Gastrocnemius medialis (tissue), 4 donors: ENCODE data around the gene UBE2V1. TPM values are rescaled to one million over a fixed set of nuclear protein-coding genes. Genes with fewer than 3 reads are reported as not detected.
A peak's percentile ranks its signal among the peaks of the same experiment; 100 is the strongest.
"Not testable (repeated sequence)": the region's sequence is repeated elsewhere in the genome, so short reads cannot be mapped to it uniquely, and the experiment has no call there.

Source experiments
- ATAC-seq, 2 donors: fragments of 150-250 bp; one replicate each; pipeline ENCODE4 v1.9.1; 2016
- DNase-seq, 2 donors: peaks; one replicate each; pipeline ENCODE4 v3.0.0-alpha.2; 2019
- H3K27ac ChIP-seq, 4 donors: fragments of 200-600 bp; sonication (generic); 1 replicate in 1 of 4; 2 replicates in 3 of 4; pipeline ENCODE4 v1.5.1; 2016 to 2018; ENCODE audit warnings: mild to moderate bottlenecking in 2 of 4, moderate library complexity in 1 of 4
- H3K27me3 ChIP-seq, 3 donors: fragments of 200-600 bp; sonication (generic) in 2 of 3; 1 replicate in 1 of 3; 2 replicates in 2 of 3; pipeline versions ENCODE4 v1.5.1 to v1.6.0; 2016 to 2019; ENCODE audit warnings: mild to moderate bottlenecking in 1 of 3, moderate library complexity in 1 of 3
- H3K36me3 ChIP-seq, 2 donors: fragments of 200-600 bp; sonication (generic) in 1 of 2; one replicate each; pipeline ENCODE4 v1.5.1; 2017 to 2018
- H3K4me1 ChIP-seq, 2 donors: fragments of 200-600 bp; sonication (generic) in 1 of 2; one replicate each; pipeline ENCODE4 v1.5.1; 2016 to 2017; ENCODE audit warnings: mild to moderate bottlenecking in 2 of 2
- H3K4me3 ChIP-seq, 4 donors: fragments of 200-600 bp; sonication (generic) in 3 of 4; 1 replicate in 1 of 4; 2 replicates in 3 of 4; pipeline ENCODE4 v1.5.1; 2016 to 2019; ENCODE audit warnings: mild to moderate bottlenecking in 2 of 4
- H3K9me3 ChIP-seq, 3 donors: fragments of 200-600 bp; sonication (generic) in 2 of 3; 1 replicate in 1 of 3; 2 replicates in 2 of 3; pipeline ENCODE4 v1.5.1; 2016 to 2019
- POLR2A ChIP-seq, 2 donors: fragments of 450-650 bp; IDR thresholded peaks; one replicate each; pipeline ENCODE4 v1.6.1; 2017; ENCODE audit warnings: antibody characterized with exemption in 2 of 2, mild to moderate bottlenecking in 2 of 2, moderate library complexity in 2 of 2
- in situ Hi-C, 4 donors: fragments of 200-750 bp; cut with MboI; loops; one replicate each; pipeline versions ENCODE4 v1.15.0 to v1.8.0; 2017; ENCODE audit warnings: low sequenced_read_pairs in 4 of 4
- intact Hi-C: fragments of 100-400 bp; cut with DNase I; formaldehyde crosslinking; loops from one replicate; pipeline ENCODE4 v1.15.1; 2023; ENCODE audit warnings: low total_unique reads
- total RNA-seq, 4 donors: library from RNA; depleted of rRNA; stranded (reverse); fragments of >200 nt; gene quantifications; one replicate each; pipeline versions ENCODE4 v1.1.0 to v1.2.3, GENCODE V29; 2016
- TF ChIP-seq, protein P1 (sequence below), 5 experiments: fragments of 450-650 bp in 3 of 5; fragments of 200-600 bp in 2 of 5; sonication (generic) in 2 of 5; IDR thresholded peaks in 4 of 5; conservative IDR thresholded peaks in 1 of 5; 1 replicate in 4 of 5; 2 replicates in 1 of 5; pipeline ENCODE4 v1.5.1; 2016 to 2019; ENCODE audit warnings: antibody characterized with exemption in 5 of 5, mild to moderate bottlenecking in 3 of 5, moderate library complexity in 3 of 5

UBE2V1 gene
- total RNA-seq, 4 donors from 2014 or later, result 37.6 to 58.5 (median 46.9) TPM

DNA sequence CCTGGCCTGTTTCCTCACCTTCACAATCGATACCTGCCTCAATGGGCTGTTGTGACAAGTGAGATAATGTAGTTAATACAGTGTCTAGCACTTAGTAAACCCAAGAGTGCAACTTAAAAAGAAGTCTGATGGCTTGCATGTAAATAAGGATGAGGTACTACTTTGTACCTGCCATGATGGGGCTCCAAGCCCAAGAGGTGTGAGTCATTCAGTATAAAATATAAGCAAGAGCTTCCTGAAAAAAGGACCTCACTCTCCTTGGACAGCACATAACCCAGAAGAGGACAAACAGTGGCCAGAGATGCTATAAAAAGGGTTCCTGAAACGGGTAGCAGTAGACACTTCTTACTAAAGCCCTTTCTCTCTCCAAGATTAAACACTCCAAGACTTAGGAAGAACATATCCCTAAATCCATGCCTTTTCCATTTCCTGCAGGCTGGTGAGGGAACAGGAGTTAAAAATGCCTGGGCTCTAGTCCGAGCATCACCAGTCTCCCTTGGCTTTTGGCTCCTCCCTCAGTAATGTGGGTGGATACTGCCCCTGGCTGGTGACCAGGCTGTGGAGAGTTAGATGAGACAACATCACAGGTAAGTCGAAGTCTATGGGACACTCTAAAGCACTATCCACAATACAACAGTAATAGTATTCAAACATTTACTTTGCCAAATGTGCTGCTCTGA, 4.3 kb downstream of the UBE2V1 start:
- ATAC-seq (no peak), DNase-seq (no peak)
- intact Hi-C loops, result no loop called here
- no peak for TF ChIP-seq POLR2A (IDR thresholded peaks at IDR 0.05)
- TF ChIP-seq, protein P1, sequence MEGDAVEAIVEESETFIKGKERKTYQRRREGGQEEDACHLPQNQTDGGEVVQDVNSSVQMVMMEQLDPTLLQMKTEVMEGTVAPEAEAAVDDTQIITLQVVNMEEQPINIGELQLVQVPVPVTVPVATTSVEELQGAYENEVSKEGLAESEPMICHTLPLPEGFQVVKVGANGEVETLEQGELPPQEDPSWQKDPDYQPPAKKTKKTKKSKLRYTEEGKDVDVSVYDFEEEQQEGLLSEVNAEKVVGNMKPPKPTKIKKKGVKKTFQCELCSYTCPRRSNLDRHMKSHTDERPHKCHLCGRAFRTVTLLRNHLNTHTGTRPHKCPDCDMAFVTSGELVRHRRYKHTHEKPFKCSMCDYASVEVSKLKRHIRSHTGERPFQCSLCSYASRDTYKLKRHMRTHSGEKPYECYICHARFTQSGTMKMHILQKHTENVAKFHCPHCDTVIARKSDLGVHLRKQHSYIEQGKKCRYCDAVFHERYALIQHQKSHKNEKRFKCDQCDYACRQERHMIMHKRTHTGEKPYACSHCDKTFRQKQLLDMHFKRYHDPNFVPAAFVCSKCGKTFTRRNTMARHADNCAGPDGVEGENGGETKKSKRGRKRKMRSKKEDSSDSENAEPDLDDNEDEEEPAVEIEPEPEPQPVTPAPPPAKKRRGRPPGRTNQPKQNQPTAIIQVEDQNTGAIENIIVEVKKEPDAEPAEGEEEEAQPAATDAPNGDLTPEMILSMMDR (IDR thresholded peaks at IDR 0.05 in 4 of 5, conservative IDR thresholded peaks at IDR 0.05 in 1 of 5), result no peak
- no peaks in the 10 kb centered on the region for H3K36me3 ChIP-seq
- peak overlapping the region; percentile 71 to 99 (median 96) for H3K27ac ChIP-seq
- H3K4me1 ChIP-seq, result peaks cover 74 to 77% of the 10 kb centered on the region in 2 donors
- no peaks in the 10 kb centered on the region for H3K27me3 ChIP-seq
- H3K4me3 ChIP-seq, result no peak overlapping the region
- in situ Hi-C loops, result no loop called here
- no peaks in the 10 kb centered on the region for H3K9me3 ChIP-seq

DNA sequence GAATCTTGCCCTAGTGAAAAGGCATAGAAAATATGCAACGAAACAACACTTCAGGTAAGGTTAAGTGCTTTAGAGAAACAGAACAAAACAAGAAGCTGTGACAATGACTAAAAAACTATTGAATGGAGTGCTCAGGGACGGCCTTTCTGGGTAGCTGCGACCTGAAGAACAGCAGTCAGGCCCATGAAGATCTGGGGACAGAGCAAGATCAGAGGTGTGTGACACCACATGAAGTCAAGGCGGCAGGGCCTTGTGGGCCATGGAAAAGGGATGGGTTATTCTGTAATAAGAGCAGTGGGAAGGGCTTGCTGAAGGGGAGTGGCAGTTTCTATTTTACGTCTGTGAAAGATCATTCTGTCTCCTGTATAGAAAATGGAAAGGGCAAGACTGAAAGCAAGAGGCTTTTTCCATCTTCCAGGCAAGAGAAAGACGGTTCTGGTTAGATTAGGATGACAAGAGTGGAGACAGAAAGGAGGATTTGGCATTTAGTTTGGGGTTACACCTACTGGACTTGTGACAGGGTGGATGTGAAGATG, 5.1 kb downstream of the UBE2V1 start:
- H3K9me3 ChIP-seq, result no peaks in the 10 kb centered on the region
- ATAC-seq (peak; percentile 17 to 35), DNase-seq (peak; percentile 20 to 49)
- H3K27ac ChIP-seq, result peak overlapping the region; percentile 71 to 99 (median 96)
- H3K4me3 ChIP-seq, result no peak overlapping the region
- H3K4me1 ChIP-seq, result peaks cover 74 to 75% of the 10 kb centered on the region in 2 donors
- no peaks in the 10 kb centered on the region for H3K27me3 ChIP-seq
- in situ Hi-C loops (no loop called here), intact Hi-C loops (no loop called here)
- TF ChIP-seq, protein P1 (IDR thresholded peaks at IDR 0.05 in 4 of 5, conservative IDR thresholded peaks at IDR 0.05 in 1 of 5), result no peak
- TF ChIP-seq POLR2A (IDR thresholded peaks at IDR 0.05), result no peak
- no peaks in the 10 kb centered on the region for H3K36me3 ChIP-seq

DNA sequence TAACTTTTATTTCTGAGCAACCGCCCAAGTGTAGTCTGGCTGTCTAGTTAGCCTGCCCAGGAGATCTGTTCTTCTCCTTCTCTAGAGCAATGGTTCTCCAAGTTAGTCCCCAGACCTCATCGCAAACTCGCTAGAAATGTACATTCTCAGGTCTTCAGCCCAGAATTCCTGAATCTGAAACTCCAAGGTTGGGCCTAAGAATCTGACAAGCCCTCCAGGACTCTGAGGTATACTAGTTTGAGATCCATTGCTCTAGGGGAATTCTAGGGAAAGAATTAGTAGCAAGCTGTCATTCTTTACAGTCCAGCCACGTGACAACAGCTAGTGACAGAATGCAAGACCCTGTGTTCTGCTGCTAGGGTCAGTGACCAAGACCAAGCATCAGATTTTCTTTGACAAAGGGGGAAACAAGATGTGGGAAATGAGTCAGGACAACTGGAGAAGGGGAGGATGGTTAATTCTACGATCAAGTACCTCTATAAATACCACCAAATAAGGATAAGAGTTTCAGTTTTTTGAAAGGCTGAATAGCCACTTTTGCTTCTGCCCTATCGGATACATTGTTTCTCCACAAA, 5.8 kb downstream of the UBE2V1 start:
- Histone ChIP-seq H3K27me3 (no peaks in the 10 kb centered on the region), H3K4me1 (peaks cover 80 to 81% of the 10 kb centered on the region in 2 donors), H3K9me3 (no peaks in the 10 kb centered on the region), H3K27ac (peak overlapping the region; percentile 71 to 99 (median 96)), H3K36me3 (no peaks in the 10 kb centered on the region), H3K4me3 (no peak overlapping the region)
- no peak for TF ChIP-seq POLR2A (IDR thresholded peaks at IDR 0.05)
- TF ChIP-seq, protein P1 (IDR thresholded peaks at IDR 0.05 in 4 of 5, conservative IDR thresholded peaks at IDR 0.05 in 1 of 5), result no peak
- intact Hi-C loops, result no loop called here
- in situ Hi-C loops, result no loop called here
- DNase-seq (no peak), ATAC-seq (no peak)

DNA sequence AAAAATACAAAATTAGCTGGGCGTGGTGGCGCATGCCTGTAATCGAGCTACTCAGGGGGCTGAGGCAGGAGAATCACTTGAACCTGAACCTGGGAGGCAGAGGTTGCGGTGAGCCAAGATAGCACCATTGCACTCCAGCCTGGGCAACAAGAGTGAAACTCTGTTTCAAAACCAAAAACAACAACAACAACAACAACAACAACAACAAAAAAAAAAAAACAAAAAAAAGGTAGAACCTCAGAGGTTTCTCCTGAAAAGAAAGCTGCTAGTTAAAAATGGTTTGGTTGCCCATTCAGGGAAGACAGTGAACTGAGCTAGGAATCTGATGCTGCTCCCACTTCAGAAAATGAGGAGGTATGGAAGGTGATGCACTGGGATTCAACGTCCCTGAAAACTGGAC, 6.3 kb downstream of the UBE2V1 start:
- H3K27me3 ChIP-seq, intact Hi-C loops, H3K36me3 ChIP-seq, DNase-seq, in situ Hi-C loops, ATAC-seq, H3K4me3 ChIP-seq, H3K9me3 ChIP-seq: not testable (repeated sequence)
- Histone ChIP-seq H3K4me1 (peaks cover 80 to 82% of the 10 kb centered on the region in 2 donors), H3K27ac (peak overlapping the region; percentile 71 to 99 (median 96))

DNA sequence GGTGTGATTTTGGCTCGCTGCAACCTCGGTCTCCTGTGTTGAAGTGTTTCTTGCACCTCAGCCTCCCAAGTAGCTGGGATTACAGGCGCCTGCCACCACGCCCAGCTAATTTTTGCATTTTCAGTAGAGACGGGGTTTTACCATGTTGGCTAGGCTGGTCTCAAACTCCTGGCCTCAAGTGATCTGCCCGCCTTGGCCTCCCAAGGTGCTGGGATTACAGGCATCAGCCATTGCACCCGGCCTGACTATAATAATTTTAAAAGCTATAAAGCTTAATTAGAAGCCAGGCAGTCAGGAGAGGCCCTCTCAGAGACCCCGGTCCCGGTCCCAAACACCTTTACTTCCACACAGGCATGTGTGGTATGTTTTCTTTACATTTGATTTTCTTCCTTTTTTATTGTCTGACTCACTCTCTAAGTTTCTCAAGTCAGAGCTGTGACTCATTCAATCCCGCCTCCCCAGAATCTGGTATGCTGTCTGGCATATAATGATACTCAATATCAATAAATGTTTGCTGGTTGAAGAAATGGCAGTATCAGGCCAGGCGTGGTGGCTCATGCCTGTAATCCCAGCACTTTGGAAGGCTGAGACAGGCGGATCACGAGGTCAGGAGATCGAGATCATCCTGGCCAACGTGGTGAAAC, 9.4 kb downstream of the UBE2V1 start:
- DNase-seq, ATAC-seq, intact Hi-C loops, H3K27me3 ChIP-seq, H3K36me3 ChIP-seq, in situ Hi-C loops, H3K4me3 ChIP-seq, H3K9me3 ChIP-seq: not testable (repeated sequence)
- Histone ChIP-seq H3K27ac (peak overlapping the region; percentile 59 to 99 (median 84)), H3K4me1 (peaks cover 80 to 83% of the 10 kb centered on the region in 2 donors)

DNA sequence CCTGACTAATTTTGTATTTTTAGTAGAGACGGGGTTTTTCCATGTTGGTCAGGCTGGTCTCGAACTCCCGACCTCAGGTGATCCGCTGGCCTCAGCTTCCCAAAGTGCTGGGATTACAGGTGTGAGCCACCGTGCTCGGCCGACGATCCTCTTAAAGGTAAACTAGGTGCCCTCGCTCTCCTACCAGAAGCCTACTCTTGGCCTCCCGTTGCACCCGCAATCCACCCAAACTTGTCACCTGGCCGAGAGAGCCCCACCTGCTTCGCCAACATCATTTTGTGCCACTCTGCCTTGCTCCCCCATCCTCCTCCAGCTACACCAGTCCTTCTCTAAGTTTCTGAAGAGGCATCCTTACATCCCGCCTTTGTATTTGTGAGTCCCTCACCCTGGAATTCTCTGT, 10.4 kb downstream of the UBE2V1 start:
- H3K27me3 ChIP-seq, H3K36me3 ChIP-seq, ATAC-seq, in situ Hi-C loops, H3K9me3 ChIP-seq, DNase-seq, H3K4me3 ChIP-seq, intact Hi-C loops: not testable (repeated sequence)
- peaks cover 80 to 83% of the 10 kb centered on the region in 2 donors for H3K4me1 ChIP-seq
- peak overlapping the region; percentile 59 to 99 (median 84) for H3K27ac ChIP-seq
